H1 (cell line): ENCODE measurements around the gene RBM24. TPM values are rescaled to one million over a fixed set of nuclear protein-coding genes. Genes with fewer than 3 reads are reported as not detected.
A peak's percentile ranks its signal among the peaks of the same experiment; 100 is the strongest.

Source experiments
- CTCF ChIA-PET: fragments of 300-600 bp; sonication (Branson Sonifier 250); formaldehyde crosslinking; loops from one replicate; lab custom pipeline; 2021; ENCODE audit not compliant: partially characterized antibody; lab: Charles Lee
- POLR2A ChIA-PET: fragments of 300-600 bp; sonication (Branson Sonifier 250); formaldehyde crosslinking; loops from one replicate; lab custom pipeline; 2021; ENCODE audit warnings: inconsistent platforms; ENCODE audit not compliant: partially characterized antibody; lab: Charles Lee
- DNase-seq, 2 experiments: peaks; one replicate each; pipeline versions ENCODE4 v3.0.0 to v3.0.0-alpha.2; 2010 to 2022; ENCODE audit warnings: low spot score in 2 of 2, low read depth in 1 of 2, mixed read lengths in 1 of 2
- FAIRE-seq: peaks from 2 replicates; lab custom pipeline; 2011; peaks lifted over from hg19 to GRCh38; lab: Jason Lieb, UNC
- H2AFZ ChIP-seq: 2 replicates; pipeline ENCODE4 v1.8.1; 2012; ENCODE audit warnings: low read length, inconsistent platforms
- H2AK5ac ChIP-seq: 2 replicates; pipeline ENCODE4 v1.6.1; 2013; ENCODE audit warnings: low read depth, low read length
- H2BK120ac ChIP-seq: replicated peaks from 2 replicates; pipeline ENCODE3; 2013; ENCODE audit warnings: low read depth, low read length, inconsistent platforms
- H2BK12ac ChIP-seq: 2 replicates; pipeline ENCODE4 v1.6.1; 2013; ENCODE audit warnings: low read depth, low read length
- H2BK15ac ChIP-seq: 2 replicates; pipeline ENCODE4 v1.6.1; 2013; ENCODE audit warnings: low read length
- H2BK20ac ChIP-seq: 2 replicates; pipeline ENCODE4 v1.6.1; 2013; ENCODE audit warnings: low read length
- H2BK5ac ChIP-seq: 2 replicates; pipeline ENCODE4 v1.6.1; 2013; ENCODE audit warnings: low read depth, low read length
- H3K14ac ChIP-seq: 2 replicates; pipeline ENCODE4 v1.6.1; 2013; ENCODE audit warnings: inconsistent platforms; ENCODE audit not compliant: insufficient read length
- H3K18ac ChIP-seq: 2 replicates; pipeline ENCODE4 v1.6.1; 2013; ENCODE audit warnings: low read length; ENCODE audit errors: extremely low read depth
- H3K23ac ChIP-seq: 2 replicates; pipeline ENCODE4 v1.6.1; 2013; ENCODE audit warnings: inconsistent platforms; ENCODE audit not compliant: insufficient read length
- H3K23me2 ChIP-seq: 2 replicates; pipeline ENCODE4 v1.6.1; 2013; ENCODE audit warnings: low read depth, low read length
- H3K27ac ChIP-seq: 2 replicates; pipeline ENCODE4 v1.6.1; 2011; ENCODE audit warnings: low read depth, low read length, inconsistent platforms
- H3K27me3 ChIP-seq, 4 experiments: replicated peaks in 1 of 4; 1 replicate in 1 of 4; 2 replicates in 3 of 4; pipeline versions ENCODE4 v1.6.1 to v1.8.1; 2011 to 2013; ENCODE audit warnings: low read length in 3 of 4, mild to moderate bottlenecking in 3 of 4, inconsistent platforms in 2 of 4, mixed read lengths in 2 of 4, moderate library complexity in 1 of 4; ENCODE audit not compliant: control insufficient read depth in 3 of 4, insufficient read depth in 3 of 4; ENCODE audit errors: extremely low read depth in 1 of 4
- H3K36me3 ChIP-seq, 4 experiments: 2 replicates each; pipeline versions ENCODE4 v1.6.1 to v1.8.1; 2011 to 2013; ENCODE audit warnings: mild to moderate bottlenecking in 4 of 4, low read length in 3 of 4, moderate library complexity in 2 of 4, control low read depth in 1 of 4, inconsistent platforms in 1 of 4; ENCODE audit not compliant: insufficient read depth in 4 of 4, control insufficient read depth in 2 of 4
- H3K4ac ChIP-seq: replicated peaks from 2 replicates; pipeline ENCODE3; 2013; ENCODE audit warnings: low read length, low read depth, mixed read lengths, inconsistent platforms; ENCODE audit not compliant: insufficient read length
- H3K4me1 ChIP-seq, 4 experiments: replicated peaks in 1 of 4; 1 replicate in 1 of 4; 2 replicates in 3 of 4; pipeline versions ENCODE4 v1.6.1 to v1.8.1; 2011 to 2013; ENCODE audit warnings: low read length in 3 of 4, inconsistent platforms in 2 of 4, mixed read lengths in 1 of 4; ENCODE audit not compliant: insufficient read depth in 4 of 4, control insufficient read depth in 3 of 4
- H3K4me2 ChIP-seq, 2 experiments: 2 replicates each; pipeline versions ENCODE4 v1.6.1 to v1.8.1; 2011 to 2013; ENCODE audit warnings: low read depth in 2 of 2, low read length in 2 of 2, control low read depth in 1 of 2, inconsistent platforms in 1 of 2, mild to moderate bottlenecking in 1 of 2; ENCODE audit not compliant: insufficient read depth in 1 of 2
- H3K4me3 ChIP-seq, 4 experiments: fragments of 200-600, 300-600 bp in 1 of 4; sonication (generic), shearing (Covaris generic), sonication (Bioruptor Twin) in 1 of 4; 2 replicates each; pipeline versions ENCODE4 v1.5.1 to v1.8.1; 2011 to 2016; ENCODE audit warnings: low read length in 4 of 4, low read depth in 3 of 4, control low read depth in 2 of 4, inconsistent platforms in 2 of 4, mild to moderate bottlenecking in 2 of 4, mixed read lengths in 1 of 4, moderate library complexity in 1 of 4; ENCODE audit not compliant: insufficient read depth in 2 of 4; ENCODE audit errors: extremely low read depth in 1 of 4
- H3K56ac ChIP-seq: replicated peaks from 2 replicates; pipeline ENCODE3; 2013; ENCODE audit warnings: low read depth, mild to moderate bottlenecking, mixed read lengths, low read length, inconsistent platforms; ENCODE audit not compliant: insufficient read length
- H3K79me1 ChIP-seq: 2 replicates; pipeline ENCODE4 v1.6.1; 2013; ENCODE audit warnings: low read depth, low read length, control low read depth
- H3K79me2 ChIP-seq, 2 experiments: 2 replicates each; pipeline versions ENCODE4 v1.6.1 to v1.8.1; 2012 to 2013; ENCODE audit warnings: low read length in 2 of 2, mild to moderate bottlenecking in 2 of 2, inconsistent platforms in 1 of 2; ENCODE audit not compliant: insufficient read depth in 2 of 2, control insufficient read depth in 1 of 2
- H3K9ac ChIP-seq, 4 experiments: replicated peaks in 1 of 4; 1 replicate in 1 of 4; 2 replicates in 3 of 4; pipeline versions ENCODE4 v1.6.1 to v1.8.1; 2011 to 2013; ENCODE audit warnings: low read depth in 3 of 4, low read length in 3 of 4, control low read depth in 2 of 4, mild to moderate bottlenecking in 2 of 4, moderate library complexity in 2 of 4, inconsistent platforms in 1 of 4; ENCODE audit errors: extremely low read depth in 1 of 4
- H3K9me3 ChIP-seq, 2 experiments: 2 replicates each; pipeline versions ENCODE4 v1.6.1 to v1.8.1; 2012 to 2013; ENCODE audit warnings: mild to moderate bottlenecking in 2 of 2, moderate library complexity in 2 of 2, control low read depth in 1 of 2, inconsistent platforms in 1 of 2, low read depth in 1 of 2, low read length in 1 of 2, mixed read lengths in 1 of 2; ENCODE audit not compliant: insufficient read depth in 2 of 2
- H4K20me1 ChIP-seq, 2 experiments: replicated peaks in 1 of 2; 2 replicates each; pipeline versions ENCODE3 to v1.8.1; 2011 to 2013; ENCODE audit warnings: inconsistent platforms in 2 of 2, low read length in 2 of 2, mild to moderate bottlenecking in 1 of 2; ENCODE audit not compliant: insufficient read depth in 2 of 2, control insufficient read depth in 1 of 2
- H4K5ac ChIP-seq: 2 replicates; pipeline ENCODE4 v1.6.1; 2013; ENCODE audit warnings: low read length, low read depth, mixed read lengths, inconsistent platforms; ENCODE audit not compliant: insufficient read length
- H4K8ac ChIP-seq: 2 replicates; pipeline ENCODE4 v1.8.0; 2013; ENCODE audit warnings: mild to moderate bottlenecking, moderate library complexity, low read length, inconsistent platforms; ENCODE audit not compliant: insufficient read depth; ENCODE audit errors: extremely low read depth
- H4K91ac ChIP-seq: replicated peaks from 2 replicates; pipeline ENCODE3; 2013; ENCODE audit warnings: low read length, mixed read lengths, inconsistent platforms; ENCODE audit not compliant: insufficient read length
- ASH2L ChIP-seq: fragments of 200-600, 300-600 bp; sonication (generic); IDR thresholded peaks from one replicate; pipeline ENCODE4 v1.7.1; 2017; ENCODE audit warnings: low read length
- BACH1 ChIP-seq: IDR thresholded peaks from 2 replicates; pipeline ENCODE4 v1.6.1; 2012; ENCODE audit warnings: low read length, improper control_type of control experiment
- BCL11A ChIP-seq, 2 experiments: IDR thresholded peaks; one replicate each; pipeline ENCODE4 v1.6.1; 2011; ENCODE audit warnings: low read depth in 2 of 2, low read length in 2 of 2, mild to moderate bottlenecking in 2 of 2
- EGR1 ChIP-seq: IDR thresholded peaks from 2 replicates; pipeline ENCODE4 v1.6.1; 2011; ENCODE audit warnings: low read depth, low read length, borderline replicate concordance
- FOSL1 ChIP-seq: IDR thresholded peaks from 2 replicates; pipeline ENCODE4 v1.6.1; 2011; ENCODE audit warnings: mild to moderate bottlenecking, low read depth, low read length, moderate library complexity; ENCODE audit not compliant: insufficient read depth
- PHF8 ChIP-seq: fragments of 200-600 bp; sonication (generic); conservative IDR thresholded peaks from 2 replicates; pipeline ENCODE4 v1.7.1; 2012; ENCODE audit warnings: low read depth, mild to moderate bottlenecking, inconsistent platforms, low read length, moderate library complexity
- RBBP5 ChIP-seq: IDR thresholded peaks from 2 replicates; pipeline ENCODE4 v1.7.1; 2012; ENCODE audit warnings: low read depth, mild to moderate bottlenecking, inconsistent platforms, low read length, moderate library complexity, borderline replicate concordance
- RXRA ChIP-seq: IDR thresholded peaks from 2 replicates; pipeline ENCODE4 v1.6.1; 2011; ENCODE audit warnings: low read depth, mild to moderate bottlenecking, low read length, moderate library complexity; ENCODE audit not compliant: insufficient read depth
- SIN3A ChIP-seq, 2 experiments: IDR thresholded peaks in 1 of 2; conservative IDR thresholded peaks in 1 of 2; 2 replicates each; pipeline ENCODE4 v1.6.1; 2011 to 2012; ENCODE audit warnings: low read length in 2 of 2, improper control_type of control experiment in 1 of 2, low read depth in 1 of 2, mild to moderate bottlenecking in 1 of 2
- SP4 ChIP-seq: IDR thresholded peaks from 2 replicates; pipeline ENCODE4 v1.6.1; 2012; ENCODE audit warnings: low read length, inconsistent platforms
- TAF1 ChIP-seq: IDR thresholded peaks from 2 replicates; pipeline ENCODE4 v1.6.1; 2011; ENCODE audit warnings: mild to moderate bottlenecking, low read depth, low read length
- WGBS, 2 experiments: shearing (Covaris generic) in 1 of 2; methylation state at CpG; one replicate each; pipeline versions ENCODE4 v1.1.6 to v1.1.7; 2013 to 2015; ENCODE audit warnings: low lambda C conversion rate in 2 of 2, mixed read lengths in 2 of 2, inconsistent platforms in 1 of 2, low coverage in 1 of 2, missing lambda C conversion rate in 1 of 2; ENCODE audit not compliant: insufficient replicate concordance in 2 of 2, insufficient coverage in 1 of 2, insufficient read length in 1 of 2; ENCODE audit errors: extremely low coverage in 1 of 2, missing lambda C conversion rate in 1 of 2; 5-methylcytosine and 5-hydroxymethylcytosine counted together
- polyA plus RNA-seq, 7 experiments: library from polyadenylated mRNA; depleted of rRNA in 3 of 7; stranded (reverse) in 5 of 7; unstranded in 2 of 7; fragments of >200 nt in 5 of 7; fragments of 200-250 nt in 2 of 7; gene quantifications; 1 replicate in 5 of 7; 2 replicates in 1 of 7; 4 replicates in 1 of 7; pipeline versions ENCODE4 v1.2.1 to v1.2.3, GENCODE V29; 2011 to 2013; ENCODE audit warnings: missing spikeins in 2 of 7, mixed read lengths in 2 of 7
- total RNA-seq: library from RNA; stranded (reverse); fragmentation: NEBNext Ultra II Directional; extraction: Animal tissue kit (Norgen Biotek cat#: 25700); gene quantifications from 2 replicates; pipeline ENCODE4 v1.2.1, GENCODE V29; 2021
- TF ChIP-seq, protein P1 (sequence below): IDR thresholded peaks from 2 replicates; pipeline ENCODE4 v1.6.1; 2011; ENCODE audit warnings: low read depth, mild to moderate bottlenecking, low read length; ENCODE audit not compliant: insufficient read depth

The RBM24 gene
- total and polyA plus RNA-seq, 2 of the 8 experiments (the other 6 are each of a cell fraction or from before 2014, with no cell fraction given), result 0.52 to 2.6 TPM

DNA sequence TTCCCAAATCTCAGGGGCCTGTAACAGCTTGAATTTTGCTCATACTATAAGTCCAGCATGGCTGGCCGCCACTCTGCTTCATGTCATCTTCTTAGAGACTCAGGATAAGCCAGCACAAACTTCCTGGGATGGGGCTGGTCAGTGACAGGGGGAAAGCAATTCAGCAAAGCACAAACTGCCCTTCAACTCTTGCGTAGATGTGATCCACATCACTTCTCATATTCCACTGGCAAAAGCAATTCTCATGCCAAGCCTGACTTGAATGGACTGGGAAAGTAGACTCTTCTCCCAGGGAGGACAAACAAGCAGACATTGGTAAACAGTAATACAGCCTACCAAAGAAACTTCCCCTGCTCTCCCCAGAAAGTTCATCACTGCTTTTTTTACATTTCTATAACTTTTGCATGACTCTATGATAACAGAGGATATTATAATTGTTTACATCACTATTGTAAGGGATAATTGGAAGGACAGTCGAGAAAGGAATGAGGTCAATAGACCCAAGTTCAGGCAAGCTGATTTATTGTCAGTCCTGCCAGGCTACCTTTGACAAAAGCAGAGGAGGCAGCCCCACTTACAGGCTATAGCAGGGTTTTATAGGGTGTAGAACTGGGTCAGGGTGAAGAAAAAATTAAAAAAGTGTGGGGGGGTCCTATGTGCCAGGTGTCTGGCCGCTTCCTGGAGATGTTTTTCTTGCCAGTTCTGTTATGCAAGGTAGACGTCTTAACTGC is 37.4 kb downstream of the RBM24 start:
- TF ChIP-seq EGR1 (no peak), BACH1 (no peak), TAF1 (no peak), SIN3A (conservative IDR thresholded peaks at IDR 0.05 in 1 of 2, IDR thresholded peaks at IDR 0.05 in 1 of 2; ENCODE audit: low read depth in 1 of 2, low read length in 2 of 2) (no peak), RBBP5 (no peak), BCL11A (IDR thresholded peaks at IDR 0.05; ENCODE audit: low read depth in 2 of 2, low read length in 2 of 2) (no peak), PHF8 (no peak), SP4 (no peak), ASH2L (no peak), RXRA (no peak), FOSL1 (no peak)
- TF ChIP-seq, protein P1, sequence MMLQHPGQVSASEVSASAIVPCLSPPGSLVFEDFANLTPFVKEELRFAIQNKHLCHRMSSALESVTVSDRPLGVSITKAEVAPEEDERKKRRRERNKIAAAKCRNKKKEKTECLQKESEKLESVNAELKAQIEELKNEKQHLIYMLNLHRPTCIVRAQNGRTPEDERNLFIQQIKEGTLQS, result no peak
- 0 out of 2 replicates have a peak overlapping the region, but pooled peaks have one; percentile 34 for H2AFZ ChIP-seq
- FAIRE-seq, result no peak

More for the DNA sequence above, 37.4 kb downstream of the RBM24 start:
- Histone ChIP-seq H4K5ac (no peak overlapping the region), H4K91ac (no peak overlapping the region), H4K8ac (no peak overlapping the region), H3K36me3 (no peaks in the 10 kb centered on the region), H3K56ac (no peak overlapping the region), H4K20me1 (no peaks in the 10 kb centered on the region), H3K23me2 (no peaks in the 10 kb centered on the region), H2BK15ac (no peak overlapping the region), H3K14ac (no peak overlapping the region), H3K4me1 (no peaks in the 10 kb centered on the region), H3K4ac (no peak overlapping the region), H3K27me3 (no peaks in the 10 kb centered on the region), H3K9me3 (0 out of 4 replicates have a peak, but pooled peaks cover 0 to 4% of the 10 kb centered on the region in 2 experiments), H3K79me2 (no peaks in the 10 kb centered on the region), H2BK120ac (no peak overlapping the region), H2BK20ac (no peak overlapping the region), H3K4me2 (no peak overlapping the region), H2AK5ac (no peak overlapping the region), H3K18ac (no peak overlapping the region), H2BK12ac (no peak overlapping the region), H3K79me1 (no peaks in the 10 kb centered on the region), H3K27ac (no peak overlapping the region), H3K23ac (no peak overlapping the region), H3K9ac (no peak overlapping the region), H2BK5ac (no peak overlapping the region), H3K4me3 (no peak overlapping the region)
- 85% methylated on average over 5 of the region's 5 CpGs; no CpG with 5 or more reads in 1 of the 2 experiments for WGBS, 2 experiments
- POLR2A ChIA-PET, result no interaction called here
- CTCF ChIA-PET, result interaction anchor here (0.7 kb wide), 1 partner anchor 118 kb away, joined by 3 read pairs; no protein-coding TSS in a partner anchor
- no peak for DNase-seq
